OCI-LY3 (cell line): ENCODE data around the gene RNASE13.
"Not testable (repeated sequence)": the region's sequence is repeated elsewhere in the genome, so short reads cannot be mapped to it uniquely, and the experiment has no call there.

Experiments used
- H2AFZ ChIP-seq: fragments of 200-600, 300-600 bp; shearing (Covaris generic); 2 replicates; pipeline ENCODE4 v1.6.0; 2014; ENCODE audit warnings: antibody characterized with exemption, low read depth, low read length
- H3K27ac ChIP-seq: fragments of 200-600, 300-600 bp; sonication (generic); 2 replicates; pipeline ENCODE4 v1.5.1; 2014; ENCODE audit warnings: mild to moderate bottlenecking, low read length, moderate library complexity, mixed read lengths
- H3K27me3 ChIP-seq: fragments of 200-600, 300-600 bp; sonication (generic); 2 replicates; pipeline ENCODE4 v1.6.1; 2014; ENCODE audit warnings: low read depth, low read length, mixed read lengths
- H3K36me3 ChIP-seq: fragments of 200-600, 300-600 bp; sonication (generic); replicated peaks from 2 replicates; pipeline ENCODE3; 2014; ENCODE audit warnings: low read depth, low read length, mixed read lengths
- H3K4me1 ChIP-seq: fragments of 300-600, 200-600 bp; sonication (generic); 2 replicates; pipeline ENCODE4 v1.6.1; 2014; ENCODE audit warnings: low read length, mixed read lengths
- H3K4me2 ChIP-seq: fragments of 200-600, 300-600 bp; sonication (generic); 2 replicates; pipeline ENCODE4 v1.6.1; 2014; ENCODE audit warnings: low read length, mixed read lengths
- H3K4me3 ChIP-seq: fragments of 300-600, 200-600 bp; sonication (generic); 2 replicates; pipeline ENCODE4 v1.5.1; 2014; ENCODE audit warnings: antibody characterized with exemption, mild to moderate bottlenecking, low read length, moderate library complexity
- H3K79me2 ChIP-seq: fragments of 300-600, 200-600 bp; shearing (Covaris generic); 2 replicates; pipeline ENCODE4 v1.6.1; 2014; ENCODE audit warnings: mild to moderate bottlenecking, low read length, mixed read lengths
- H3K9ac ChIP-seq: fragments of 300-600, 200-600 bp; shearing (Covaris generic); 2 replicates; pipeline ENCODE4 v1.6.0; 2014; ENCODE audit warnings: mild to moderate bottlenecking, low read length, moderate library complexity
- H3K9me3 ChIP-seq: fragments of 200-600, 300-600 bp; shearing (Covaris generic); 2 replicates; pipeline ENCODE4 v1.6.1; 2014; ENCODE audit warnings: low read length, mixed read lengths; ENCODE audit not compliant: insufficient read depth
- H4K20me1 ChIP-seq: fragments of 200-600, 300-600 bp; sonication (generic); 2 replicates; pipeline ENCODE4 v1.6.1; 2016; ENCODE audit warnings: low read length, mixed read lengths; ENCODE audit not compliant: insufficient read depth
- CTCF ChIP-seq: fragments of 200-600, 300-600 bp; sonication (generic); IDR thresholded peaks from 2 replicates; pipeline ENCODE4 v1.5.1; 2014; ENCODE audit warnings: antibody characterized with exemption, low read length, low read depth
- EZH2phosphoT487 ChIP-seq: fragments of 200-600 bp; shearing (Covaris generic); IDR thresholded peaks from 2 replicates; pipeline ENCODE4 v1.6.1; 2018; ENCODE audit warnings: antibody characterized with exemption, mixed run types, low read depth

RNASE13 gene

GRCh38 chr14:21042918-21043317, 8.3 kb upstream of the RNASE13 start:
- Histone ChIP-seq H3K9ac (no peak overlapping the region), H3K27ac (no peak overlapping the region), H3K79me2 (no peaks in the 10 kb centered on the region), H2AFZ (no peak overlapping the region), H3K36me3 (no peaks in the 10 kb centered on the region), H3K27me3 (peaks cover 38% of the 10 kb centered on the region), H3K9me3 (no peaks in the 10 kb centered on the region), H3K4me1 (no peaks in the 10 kb centered on the region), H3K4me3 (no peak overlapping the region), H3K4me2 (no peak overlapping the region), H4K20me1 (no peaks in the 10 kb centered on the region)
- TF ChIP-seq CTCF (no peak), EZH2phosphoT487 (no peak)

- H2AFZ ChIP-seq: no peak within 1 kb of the TSS
- H3K4me2 ChIP-seq: no peak within 1 kb of the TSS
- no peaks in the 10 kb centered on the region for H3K9me3 ChIP-seq
- H4K20me1 ChIP-seq: no peaks in the 10 kb centered on the region
- TF ChIP-seq CTCF (no peak), EZH2phosphoT487 (no peak)
- peaks cover 37% of the 10 kb centered on the region for H3K27me3 ChIP-seq
- H3K79me2 ChIP-seq: no peaks in the 10 kb centered on the region
- H3K9ac ChIP-seq: no peak within 1 kb of the TSS
- H3K4me3 ChIP-seq: no peak within 1 kb of the TSS
- no peaks in the 10 kb centered on the region for H3K4me1 ChIP-seq
- H3K27ac ChIP-seq: no peak within 1 kb of the TSS
- no peaks in the 10 kb centered on the region for H3K36me3 ChIP-seq
Observed at GRCh38 chr14:21041676-21042433, 7.2 kb upstream of the RNASE13 start, which contains the start of gene RNASE7. TSS of gene RNASE7 (plus strand) at chr14:21042362. CDS start at chr14:21042993, 631 bp downstream.

DNA sequence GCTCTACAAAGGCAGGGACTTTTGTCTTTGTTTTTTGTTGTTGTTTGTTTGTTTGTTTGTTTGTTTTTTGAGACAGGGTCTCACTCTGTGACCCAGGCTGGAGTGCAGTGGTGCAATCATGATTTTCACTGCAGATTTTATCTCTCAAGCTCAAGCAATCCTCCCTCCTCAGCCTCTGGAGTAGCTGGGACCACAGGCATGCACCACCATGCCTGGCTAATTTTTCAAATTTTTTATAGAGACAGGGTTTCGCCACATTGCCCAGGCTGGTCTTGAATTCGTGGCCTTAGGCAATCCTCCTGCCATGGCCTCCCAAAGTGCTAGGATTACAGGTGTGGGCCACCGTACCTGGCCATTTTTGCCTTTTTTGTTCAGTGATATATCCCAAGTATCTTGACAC, 6.3 kb upstream of the RNASE13 start:
- H3K27me3 ChIP-seq: peaks cover 37% of the 10 kb centered on the region
- H4K20me1 ChIP-seq, H3K9me3 ChIP-seq, H3K4me1 ChIP-seq, H3K79me2 ChIP-seq, H3K27ac ChIP-seq, H3K36me3 ChIP-seq, H3K4me3 ChIP-seq, H3K4me2 ChIP-seq, H3K9ac ChIP-seq, H2AFZ ChIP-seq: not testable (repeated sequence)

GRCh38 chr14:21040370-21040925, 5.8 kb upstream of the RNASE13 start:
- H3K79me2 ChIP-seq: no peaks in the 10 kb centered on the region
- H3K27me3 ChIP-seq: peaks cover 34% of the 10 kb centered on the region
- no peaks in the 10 kb centered on the region for H4K20me1 ChIP-seq
- H3K9me3 ChIP-seq: no peaks in the 10 kb centered on the region
- H3K27ac ChIP-seq: no peak overlapping the region
- H3K36me3 ChIP-seq: no peaks in the 10 kb centered on the region
- H3K9ac ChIP-seq: no peak overlapping the region
- no peak overlapping the region for H3K4me3 ChIP-seq
- TF ChIP-seq EZH2phosphoT487 (no peak), CTCF (no peak)
- H3K4me1 ChIP-seq: no peaks in the 10 kb centered on the region
- H3K4me2 ChIP-seq: no peak overlapping the region
- H2AFZ ChIP-seq: no peak overlapping the region
